ENCODE results near the gene BMAL1.
"Not testable (repeated sequence)": the region's sequence is repeated elsewhere in the genome, so short reads cannot be mapped to it uniquely, and the experiment has no call there.

Gene BMAL1

GRCh38 chr11:13388741-13389140 is 111.2 kb downstream of the BMAL1 start:
- DNase-seq, result no peak

- no peak for DNase-seq
These were observed 113.6 kb downstream of the BMAL1 start for GRCh38 chr11:13391217-13391616.

- not testable (repeated sequence) for DNase-seq
These were observed 120.7 kb downstream of the BMAL1 start for GRCh38 chr11:13398335-13398734.

- no peak for DNase-seq
These were observed 127.6 kb downstream of the BMAL1 start for GRCh38 chr11:13405220-13405619.

GRCh38 chr11:13415201-13415600 is 137.6 kb downstream of the BMAL1 start:
- DNase-seq, result no peak

- DNase-seq, result no peak
These were observed 144.0 kb downstream of the BMAL1 start for GRCh38 chr11:13421561-13421960.

- no peak for DNase-seq
These were observed 145.8 kb downstream of the BMAL1 start for GRCh38 chr11:13423372-13423771.

- DNase-seq, result no peak
These were observed 149.8 kb downstream of the BMAL1 start for GRCh38 chr11:13427440-13427839.

- DNase-seq, result no peak
These were observed 151.7 kb downstream of the BMAL1 start for GRCh38 chr11:13429288-13429687.

GRCh38 chr11:13429836-13430235 is 152.2 kb downstream of the BMAL1 start:
- DNase-seq, result no peak

GRCh38 chr11:13433437-13433836 is 155.8 kb downstream of the BMAL1 start:
- DNase-seq, result no peak

GRCh38 chr11:13434247-13435205 is 156.9 kb downstream of the BMAL1 start:
- DNase-seq, result no peak

- not testable (repeated sequence) for DNase-seq
These were observed 159.2 kb downstream of the BMAL1 start for GRCh38 chr11:13436836-13437235.
